Neural progenitor cell (in vitro differentiated cells): ENCODE results near the gene CLEC4F. TPM values are rescaled to one million over a fixed set of nuclear protein-coding genes. Genes with fewer than 3 reads are reported as not detected.

Experiments
- DNase-seq: peaks from one replicate; pipeline ENCODE4 v3.0.0-alpha.2; 2016; ENCODE audit warnings: low spot score
- H2AFZ ChIP-seq: fragments of 200-600 bp; sonication (generic); replicated peaks from 2 replicates; pipeline ENCODE4 v1.6.1; 2016; ENCODE audit warnings: antibody characterized with exemption
- H3F3A ChIP-seq: fragments of 200-600 bp; sonication (generic); 2 replicates; pipeline ENCODE4 v1.6.1; 2016; ENCODE audit warnings: antibody characterized with exemption, low read depth
- H3K27ac ChIP-seq: fragments of 200-600 bp; sonication (generic); 2 replicates; pipeline ENCODE4 v1.5.1; 2016; ENCODE audit warnings: mild to moderate bottlenecking
- H3K27me3 ChIP-seq: fragments of 200-600 bp; sonication (generic); 2 replicates; pipeline ENCODE4 v1.6.1; 2016; ENCODE audit warnings: mild to moderate bottlenecking, moderate library complexity
- H3K36me3 ChIP-seq: fragments of 200-600 bp; sonication (generic); 2 replicates; pipeline ENCODE4 v1.5.1; 2016
- H3K4me1 ChIP-seq: fragments of 200-600 bp; sonication (generic); 2 replicates; pipeline ENCODE4 v1.6.1; 2016; ENCODE audit warnings: mixed run types
- H3K4me2 ChIP-seq: fragments of 200-600 bp; sonication (generic); 2 replicates; pipeline ENCODE4 v1.6.1; 2016
- H3K4me3 ChIP-seq: fragments of 200-600 bp; sonication (generic); 2 replicates; pipeline ENCODE4 v1.5.1; 2016
- H3K79me2 ChIP-seq: fragments of 200-600 bp; sonication (generic); 2 replicates; pipeline ENCODE4 v1.6.1; 2016; ENCODE audit warnings: low read depth
- H3K9ac ChIP-seq: fragments of 200-600 bp; sonication (generic); 2 replicates; pipeline ENCODE4 v1.6.1; 2016
- H3K9me3 ChIP-seq: fragments of 200-600 bp; sonication (generic); 2 replicates; pipeline ENCODE4 v1.5.1; 2016; ENCODE audit warnings: low read depth
- H4K20me1 ChIP-seq: fragments of 200-600 bp; sonication (generic); 2 replicates; pipeline ENCODE4 v1.6.1; 2016; ENCODE audit warnings: low read depth
- H3K27ac Mint-ChIP-seq: 3 replicates; pipeline ENCODE4 v1.8.0; 2021; ENCODE audit warnings: mixed read lengths
- H3K27me3 Mint-ChIP-seq: 2 replicates; pipeline ENCODE4 v1.8.0; 2022; ENCODE audit warnings: low read depth, mild to moderate bottlenecking, inconsistent platforms, moderate library complexity, mixed read lengths; ENCODE audit not compliant: insufficient read depth
- H3K36me3 Mint-ChIP-seq: 3 replicates; pipeline ENCODE4 v1.8.0; 2021; ENCODE audit warnings: mixed read lengths
- H3K4me1 Mint-ChIP-seq: 3 replicates; pipeline ENCODE4 v1.8.0; 2021; ENCODE audit warnings: mixed read lengths
- H3K4me3 Mint-ChIP-seq: 3 replicates; pipeline ENCODE4 v1.8.0; 2021; ENCODE audit warnings: mild to moderate bottlenecking, moderate library complexity, mixed read lengths
- H3K9me3 Mint-ChIP-seq: 3 replicates; pipeline ENCODE4 v1.8.0; 2020; ENCODE audit warnings: mixed read lengths
- EZH2 ChIP-seq: fragments of 200-600 bp; sonication (generic); IDR thresholded peaks from 2 replicates; pipeline ENCODE4 v1.6.1; 2017; ENCODE audit warnings: antibody characterized with exemption, mild to moderate bottlenecking, moderate library complexity
- EZH2phosphoT487 ChIP-seq: fragments of 200-600 bp; sonication (generic); IDR thresholded peaks from 2 replicates; pipeline ENCODE4 v1.6.1; 2017; ENCODE audit warnings: antibody characterized with exemption
- total RNA-seq: library from RNA; depleted of rRNA; stranded (reverse); fragments of >200 nt; gene quantifications from 2 replicates; pipeline ENCODE4 v1.2.3, GENCODE V29; 2015; ENCODE audit warnings: low replicate concordance
- TF ChIP-seq, protein P1 (sequence below): fragments of 200-600 bp; sonication (generic); IDR thresholded peaks from 2 replicates; pipeline ENCODE4 v1.5.1; 2017; ENCODE audit warnings: antibody characterized with exemption, mild to moderate bottlenecking

CLEC4F gene
- total RNA-seq, 1 donor from 2014 or later: not detected

DNA sequence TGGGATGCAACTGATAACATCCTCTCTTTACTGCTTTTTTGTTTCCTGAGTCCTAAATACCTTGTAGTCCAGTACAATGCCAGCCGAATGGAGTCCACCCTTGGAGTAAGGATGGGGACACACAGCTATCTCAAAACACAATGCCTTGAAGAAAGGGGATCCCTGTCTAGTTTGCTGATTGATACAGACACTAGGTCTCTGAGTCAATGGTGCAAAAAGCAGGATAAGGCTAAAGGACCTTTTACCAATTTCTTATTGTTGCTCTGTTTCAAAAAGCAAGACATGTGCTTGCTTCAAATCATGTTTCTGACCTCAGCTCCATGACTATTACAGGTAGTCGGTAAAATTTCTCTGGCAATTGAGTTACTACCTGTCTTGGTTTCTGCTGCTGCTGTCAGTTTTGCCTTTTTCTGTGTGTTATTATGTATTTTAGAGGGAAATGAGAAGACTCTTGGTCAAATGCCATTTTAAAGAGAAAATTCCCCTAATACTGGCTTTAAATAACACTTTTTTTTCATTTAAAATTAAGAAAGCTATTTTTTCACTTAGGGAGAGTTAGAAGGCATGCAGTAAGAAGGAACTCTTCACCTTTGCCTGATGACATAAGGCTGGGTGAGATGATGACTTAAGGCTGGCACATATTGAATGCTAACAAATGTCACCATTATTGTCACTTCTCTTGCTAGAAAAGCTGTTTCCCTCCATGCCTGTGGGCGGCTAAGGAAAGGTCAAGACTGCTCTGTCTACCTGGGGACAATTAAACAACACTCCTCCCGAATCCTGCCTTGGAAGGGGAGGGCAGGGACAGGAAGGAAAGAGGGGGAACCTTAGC, 25.0 kb downstream of the CLEC4F start:
- Mint-ChIP-seq H3K27me3 (peaks cover 27% of the 10 kb centered on the region), H3K36me3 (no peaks in the 10 kb centered on the region), H3K4me1 (peaks cover 5% of the 10 kb centered on the region), H3K9me3 (peaks cover 10% of the 10 kb centered on the region), H3K4me3 (no peak overlapping the region), H3K27ac (no peak overlapping the region)
- Histone ChIP-seq H3K4me1 (peaks cover 14% of the 10 kb centered on the region), H4K20me1 (peaks cover 6% of the 10 kb centered on the region), H3K36me3 (no peaks in the 10 kb centered on the region), H3K79me2 (no peaks in the 10 kb centered on the region), H3K4me3 (no peak overlapping the region), H3K9ac (no peak overlapping the region), H3K9me3 (no peaks in the 10 kb centered on the region), H3F3A (peaks cover 5% of the 10 kb centered on the region), H2AFZ (no peak overlapping the region), H3K27me3 (peaks cover 55% of the 10 kb centered on the region), H3K4me2 (no peak overlapping the region), H3K27ac (no peak overlapping the region)
- TF ChIP-seq EZH2 (no peak), EZH2phosphoT487 (no peak)
- TF ChIP-seq, protein P1, sequence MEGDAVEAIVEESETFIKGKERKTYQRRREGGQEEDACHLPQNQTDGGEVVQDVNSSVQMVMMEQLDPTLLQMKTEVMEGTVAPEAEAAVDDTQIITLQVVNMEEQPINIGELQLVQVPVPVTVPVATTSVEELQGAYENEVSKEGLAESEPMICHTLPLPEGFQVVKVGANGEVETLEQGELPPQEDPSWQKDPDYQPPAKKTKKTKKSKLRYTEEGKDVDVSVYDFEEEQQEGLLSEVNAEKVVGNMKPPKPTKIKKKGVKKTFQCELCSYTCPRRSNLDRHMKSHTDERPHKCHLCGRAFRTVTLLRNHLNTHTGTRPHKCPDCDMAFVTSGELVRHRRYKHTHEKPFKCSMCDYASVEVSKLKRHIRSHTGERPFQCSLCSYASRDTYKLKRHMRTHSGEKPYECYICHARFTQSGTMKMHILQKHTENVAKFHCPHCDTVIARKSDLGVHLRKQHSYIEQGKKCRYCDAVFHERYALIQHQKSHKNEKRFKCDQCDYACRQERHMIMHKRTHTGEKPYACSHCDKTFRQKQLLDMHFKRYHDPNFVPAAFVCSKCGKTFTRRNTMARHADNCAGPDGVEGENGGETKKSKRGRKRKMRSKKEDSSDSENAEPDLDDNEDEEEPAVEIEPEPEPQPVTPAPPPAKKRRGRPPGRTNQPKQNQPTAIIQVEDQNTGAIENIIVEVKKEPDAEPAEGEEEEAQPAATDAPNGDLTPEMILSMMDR: no peak
- no peak for DNase-seq

DNA sequence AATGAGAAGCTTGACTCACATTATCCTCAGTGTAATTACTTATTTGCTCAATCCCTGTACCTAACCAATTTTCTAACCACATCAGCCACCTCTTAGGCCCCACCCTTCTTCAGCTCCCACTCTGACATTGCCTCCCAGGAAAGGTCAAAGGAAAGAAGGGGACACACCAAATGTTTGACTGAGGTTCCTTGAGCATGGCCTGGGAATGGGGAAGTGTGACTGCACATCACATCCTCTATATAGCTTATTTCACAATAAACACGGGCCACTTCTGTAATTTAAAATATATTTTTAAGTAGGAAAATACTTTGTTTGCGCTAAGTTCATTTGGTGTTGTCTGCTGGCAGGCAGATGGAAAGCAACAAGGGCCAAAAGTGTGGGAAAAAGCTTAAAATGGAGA, 26.9 kb downstream of the CLEC4F start:
- no peak overlapping the region for H3K27ac Mint-ChIP-seq
- Histone ChIP-seq H3K79me2 (no peaks in the 10 kb centered on the region), H3K9me3 (no peaks in the 10 kb centered on the region), H2AFZ (no peak overlapping the region), H3K27me3 (peaks cover 74% of the 10 kb centered on the region), H3F3A (peaks cover 5% of the 10 kb centered on the region), H3K27ac (no peak overlapping the region), H4K20me1 (peaks cover 12% of the 10 kb centered on the region), H3K36me3 (no peaks in the 10 kb centered on the region), H3K9ac (no peak overlapping the region), H3K4me2 (no peak overlapping the region), H3K4me3 (no peak overlapping the region), H3K4me1 (peaks cover 18% of the 10 kb centered on the region)
- H3K4me3 Mint-ChIP-seq: no peak overlapping the region
- TF ChIP-seq EZH2phosphoT487 (no peak), EZH2 (no peak)
- TF ChIP-seq, protein P1: no peak
- no peaks in the 10 kb centered on the region for H3K36me3 Mint-ChIP-seq
- DNase-seq: no peak
- peaks cover 34% of the 10 kb centered on the region for H3K27me3 Mint-ChIP-seq
- peaks cover 4% of the 10 kb centered on the region for H3K9me3 Mint-ChIP-seq
- H3K4me1 Mint-ChIP-seq: peaks cover 10% of the 10 kb centered on the region

DNA sequence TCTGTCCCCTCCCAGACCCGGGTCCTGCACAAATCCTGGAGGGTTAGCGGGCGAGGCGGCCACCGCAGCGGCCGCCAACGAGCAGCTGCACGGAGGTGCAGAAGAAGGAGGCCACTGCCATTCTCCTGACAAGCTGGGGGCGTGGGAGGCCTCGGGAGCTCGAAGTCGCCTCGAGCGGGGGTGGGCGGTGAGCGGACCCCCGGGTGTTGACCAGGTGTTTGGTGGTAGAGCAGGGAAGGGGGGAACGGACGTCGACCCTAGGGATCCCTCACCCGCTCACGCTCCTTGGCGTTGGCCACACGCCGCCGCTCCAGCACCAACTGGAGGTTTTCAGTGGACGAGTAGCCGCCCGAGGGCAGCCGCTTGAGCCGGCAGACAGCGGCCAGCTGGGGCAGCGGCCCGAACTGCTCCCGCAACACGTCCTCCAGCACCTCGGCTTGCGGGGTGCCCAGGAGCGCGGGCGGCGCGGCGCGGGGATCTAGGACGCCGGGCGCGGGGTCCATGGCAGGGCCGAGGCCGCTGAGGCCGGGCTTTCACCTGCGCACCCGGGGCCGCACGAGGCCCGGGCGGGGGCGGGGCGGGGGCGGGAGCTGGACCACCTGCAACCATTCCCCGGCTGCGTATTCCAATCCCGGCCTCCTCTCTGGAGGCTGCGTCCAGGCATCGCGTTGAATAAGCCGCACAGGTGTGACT, 30.1 kb downstream of the CLEC4F start, which contains the start of gene FIGLA:
Gene FIGLA, minus strand, starts transcription at position 508 of the 693 bp plus-strand sequence. Its CDS starts 5 bp downstream, at position 503.
- Histone ChIP-seq H4K20me1 (peaks cover 12% of the 10 kb centered on the region), H3K4me1 (peaks cover 4% of the 10 kb centered on the region), H3K79me2 (no peaks in the 10 kb centered on the region), H3K27me3 (peaks cover 99% of the 10 kb centered on the region), H3F3A (no peaks in the 10 kb centered on the region), H3K9ac (no peak within 1 kb of the TSS), H3K36me3 (no peaks in the 10 kb centered on the region), H3K27ac (no peak within 1 kb of the TSS), H3K4me2 (peak within 1 kb of the TSS; percentile 78), H3K9me3 (no peaks in the 10 kb centered on the region), H3K4me3 (peak within 1 kb of the TSS; percentile 45), H2AFZ (peak within 1 kb of the TSS; percentile 51)
- Mint-ChIP-seq H3K4me1 (peaks cover 7% of the 10 kb centered on the region), H3K9me3 (peaks cover 2% of the 10 kb centered on the region), H3K4me3 (peak within 1 kb of the TSS; percentile 85), H3K36me3 (no peaks in the 10 kb centered on the region), H3K27ac (no peak within 1 kb of the TSS), H3K27me3 (peaks cover 49% of the 10 kb centered on the region)
- TF ChIP-seq, protein P1: no peak
- TF ChIP-seq EZH2: peak; percentile 98
- TF ChIP-seq EZH2phosphoT487: peak; percentile 92
- peak; percentile 71 for DNase-seq
